DOHH2 (cell line): ENCODE measurements around the gene NAGPA.

Experiments
- H3F3A ChIP-seq: fragments of 200-600 bp; sonication (generic), shearing (Covaris generic); 2 replicates; pipeline ENCODE4 v1.6.0; 2016; ENCODE audit warnings: antibody characterized with exemption, mild to moderate bottlenecking; ENCODE audit not compliant: control insufficient read depth, insufficient read depth
- H3K27ac ChIP-seq: fragments of 200-600 bp; sonication (generic); 2 replicates; pipeline ENCODE4 v1.5.1; 2014; ENCODE audit warnings: low read depth, mild to moderate bottlenecking, low read length, moderate library complexity
- H3K27me3 ChIP-seq: fragments of 200-600 bp; sonication (generic); 2 replicates; pipeline ENCODE4 v1.6.1; 2014; ENCODE audit warnings: mild to moderate bottlenecking, low read length, mixed read lengths; ENCODE audit not compliant: control insufficient read depth
- H3K36me3 ChIP-seq: fragments of 200-600 bp; sonication (generic); 2 replicates; pipeline ENCODE4 v1.6.1; 2014; ENCODE audit warnings: mild to moderate bottlenecking, low read length, moderate library complexity, mixed read lengths; ENCODE audit not compliant: control insufficient read depth
- H3K4me1 ChIP-seq: fragments of 200-600 bp; sonication (generic); 2 replicates; pipeline ENCODE4 v1.6.1; 2014; ENCODE audit warnings: mild to moderate bottlenecking, low read length, mixed read lengths; ENCODE audit not compliant: control insufficient read depth
- H3K4me2 ChIP-seq: fragments of 200-600 bp; sonication (generic); 2 replicates; pipeline ENCODE4 v1.6.0; 2014; ENCODE audit warnings: mild to moderate bottlenecking, low read length, moderate library complexity
- H3K4me3 ChIP-seq: fragments of 200-600 bp; sonication (generic); 2 replicates; pipeline ENCODE4 v1.5.1; 2014; ENCODE audit warnings: mild to moderate bottlenecking, low read length, mixed read lengths
- H3K79me2 ChIP-seq: fragments of 200-600 bp; sonication (generic); 2 replicates; pipeline ENCODE4 v1.6.1; 2014; ENCODE audit warnings: mild to moderate bottlenecking, low read length, mixed read lengths; ENCODE audit not compliant: control insufficient read depth
- H3K9me2 ChIP-seq: fragments of 200-600 bp; sonication (generic); replicated peaks from 2 replicates; pipeline ENCODE4 v1.6.1; 2014; ENCODE audit warnings: mild to moderate bottlenecking, low read length, mixed read lengths; ENCODE audit not compliant: control insufficient read depth
- H3K9me3 ChIP-seq: fragments of 200-600 bp; sonication (generic); 2 replicates; pipeline ENCODE4 v1.6.1; 2014; ENCODE audit warnings: antibody characterized with exemption, low read length, mixed read lengths; ENCODE audit not compliant: control insufficient read depth, insufficient read depth
- H4K20me1 ChIP-seq: fragments of 200-600 bp; sonication (generic); 2 replicates; pipeline ENCODE4 v1.6.0; 2014; ENCODE audit warnings: low read depth, mild to moderate bottlenecking, antibody characterized with exemption, low read length, moderate library complexity; ENCODE audit not compliant: control insufficient read depth, insufficient read depth
- CTCF ChIP-seq: fragments of 200-600 bp; sonication (generic); IDR thresholded peaks from one replicate; pipeline ENCODE4 v1.5.1; 2014; ENCODE audit warnings: antibody characterized with exemption, mild to moderate bottlenecking, low read depth, low read length; ENCODE audit not compliant: poor library complexity, severe bottlenecking
- EZH2phosphoT487 ChIP-seq: fragments of 200-600 bp; sonication (generic); IDR thresholded peaks from 2 replicates; pipeline ENCODE4 v1.6.1; 2017; ENCODE audit warnings: borderline replicate concordance, mild to moderate bottlenecking, antibody characterized with exemption, low read length, moderate library complexity, mixed read lengths

The NAGPA gene

DNA sequence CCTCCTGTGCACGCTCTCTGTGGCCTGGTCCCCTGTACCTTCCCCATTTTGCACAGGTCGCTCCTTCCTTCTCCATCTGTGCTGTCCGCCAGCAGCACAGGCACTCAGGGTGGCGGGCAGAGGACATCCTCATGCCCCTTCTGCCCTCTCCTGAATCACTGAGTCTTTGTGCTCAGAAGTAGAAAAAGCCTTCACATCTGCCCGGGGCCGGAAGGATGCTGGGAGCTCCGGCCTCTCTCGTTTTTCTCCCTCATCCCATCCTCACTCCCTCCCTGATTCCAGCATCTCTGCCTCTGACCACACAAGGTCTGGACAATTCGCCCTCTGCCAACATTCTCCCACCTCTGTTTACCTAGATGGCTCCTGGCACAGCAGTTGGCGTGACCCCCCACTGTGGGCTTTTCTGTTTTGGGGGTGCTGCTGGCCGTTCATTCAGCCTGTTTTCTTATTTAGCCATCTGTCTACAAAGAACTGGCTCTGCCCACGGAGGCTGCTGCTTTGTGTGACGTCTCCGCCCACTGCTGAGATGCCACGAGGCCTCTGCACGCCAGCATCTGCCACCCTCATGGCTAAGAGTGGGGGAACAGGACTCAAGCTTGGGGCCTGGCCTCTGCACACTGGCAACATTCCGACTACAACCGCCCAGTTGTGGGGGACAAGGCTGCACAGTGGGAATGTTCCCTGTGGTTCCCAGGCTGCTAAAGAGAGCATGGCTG, 38.9 kb downstream of the NAGPA start:
- TF ChIP-seq EZH2phosphoT487 (no peak), CTCF (no peak)
- Histone ChIP-seq H4K20me1 (no peaks in the 10 kb centered on the region), H3K9me3 (no peaks in the 10 kb centered on the region), H3K79me2 (no peaks in the 10 kb centered on the region), H3K9me2 (no peaks in the 10 kb centered on the region), H3K4me3 (no peak overlapping the region), H3K27ac (no peak overlapping the region), H3K4me1 (no peaks in the 10 kb centered on the region), H3F3A (no peaks in the 10 kb centered on the region), H3K4me2 (no peak overlapping the region), H3K27me3 (0 out of 2 replicates have a peak, but pooled peaks cover 2% of the 10 kb centered on the region), H3K36me3 (no peaks in the 10 kb centered on the region)

- Histone ChIP-seq H3K4me1 (no peaks in the 10 kb centered on the region), H3K4me3 (no peak overlapping the region), H3K9me2 (no peaks in the 10 kb centered on the region), H3K36me3 (no peaks in the 10 kb centered on the region), H3K4me2 (no peak overlapping the region), H3K27ac (no peak overlapping the region), H3K9me3 (no peaks in the 10 kb centered on the region), H3K27me3 (0 out of 2 replicates have a peak, but pooled peaks cover 2% of the 10 kb centered on the region), H3F3A (no peaks in the 10 kb centered on the region), H4K20me1 (no peaks in the 10 kb centered on the region), H3K79me2 (no peaks in the 10 kb centered on the region)
- TF ChIP-seq EZH2phosphoT487, result no peak
Observed at GRCh38 chr16:4991754-4992153, 42.0 kb downstream of the NAGPA start.

- H3F3A ChIP-seq, result no peaks in the 10 kb centered on the region
- no peak overlapping the region for H3K4me2 ChIP-seq
- H3K27ac ChIP-seq, result no peak overlapping the region
- H3K9me2 ChIP-seq, result no peaks in the 10 kb centered on the region
- H3K27me3 ChIP-seq, result 0 out of 2 replicates have a peak, but pooled peaks cover 2% of the 10 kb centered on the region
- TF ChIP-seq EZH2phosphoT487 (no peak), CTCF (no peak)
- H4K20me1 ChIP-seq, result no peaks in the 10 kb centered on the region
- no peaks in the 10 kb centered on the region for H3K79me2 ChIP-seq
- H3K4me1 ChIP-seq, result no peaks in the 10 kb centered on the region
- H3K9me3 ChIP-seq, result no peaks in the 10 kb centered on the region
- H3K36me3 ChIP-seq, result no peaks in the 10 kb centered on the region
- no peak overlapping the region for H3K4me3 ChIP-seq
Observed at GRCh38 chr16:4990415-4990814, 43.3 kb downstream of the NAGPA start.

DNA sequence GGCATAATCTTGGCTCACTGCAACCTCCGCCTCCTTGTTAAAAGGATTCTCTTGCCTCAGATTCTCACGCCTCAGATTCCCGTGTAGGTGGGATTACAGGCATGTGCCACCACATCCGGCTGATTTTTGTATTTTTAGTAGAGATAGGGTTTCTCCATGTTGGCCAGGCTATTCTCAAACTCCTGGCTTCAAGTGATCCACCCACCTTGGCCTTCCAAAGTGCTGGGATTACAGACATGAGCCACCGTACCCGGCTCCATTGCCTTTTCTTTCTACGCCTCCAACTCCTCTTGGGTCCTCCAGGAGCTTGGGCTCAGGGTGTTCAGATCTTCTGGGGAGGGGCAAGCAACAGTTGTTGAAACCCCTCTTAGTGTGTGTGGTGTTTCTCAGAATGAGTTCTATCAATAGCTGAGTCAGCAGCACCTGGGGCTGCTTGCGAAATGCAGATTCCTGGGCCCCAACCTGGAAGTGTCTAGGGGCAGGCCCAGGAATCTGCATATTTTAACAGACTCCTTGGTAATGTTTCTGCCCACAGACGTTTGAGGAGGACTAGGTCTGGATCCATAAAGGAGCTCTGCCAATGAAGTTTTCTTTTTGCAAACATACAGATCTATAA, 44.2 kb downstream of the NAGPA start:
- Histone ChIP-seq H3K36me3 (no peaks in the 10 kb centered on the region), H3K4me3 (no peak overlapping the region), H3K27me3 (0 out of 2 replicates have a peak, but pooled peaks cover 2% of the 10 kb centered on the region), H4K20me1 (no peaks in the 10 kb centered on the region), H3K9me2 (no peaks in the 10 kb centered on the region), H3K79me2 (no peaks in the 10 kb centered on the region), H3K9me3 (no peaks in the 10 kb centered on the region), H3K27ac (no peak overlapping the region), H3K4me1 (no peaks in the 10 kb centered on the region; the same call in 1 of the 2 replicates), H3F3A (no peaks in the 10 kb centered on the region), H3K4me2 (no peak overlapping the region)
- no peak for TF ChIP-seq CTCF
- no peak for TF ChIP-seq EZH2phosphoT487
